ENCODE measurements around the gene DCBLD2. TPM values are rescaled to one million over a fixed set of nuclear protein-coding genes. Genes with fewer than 3 reads are reported as not detected.
"Not testable (repeated sequence)": the region's sequence is repeated elsewhere in the genome, so short reads cannot be mapped to it uniquely, and the experiment has no call there.

DCBLD2 gene
- total and polyA plus RNA-seq, 11 donors, result 10.9 to 76.6 (median 62.0) TPM

GRCh38 chr3:98839846-98840245 lies 61.6 kb downstream of the DCBLD2 start:
- ATAC-seq (no peak), DNase-seq (no peak)
- 90 to 95% (median 93%) methylated on average over 3 of the region's 3 CpGs for WGBS, 4 donors
- TF ChIP-seq CTCF (IDR thresholded peaks at IDR 0.05), result no peak
- H3K4me3 ChIP-seq, result no peak overlapping the region
- no peaks in the 10 kb centered on the region for H3K27me3 ChIP-seq
- no peaks in the 10 kb centered on the region for H3K9me3 ChIP-seq
- intact Hi-C loops (cut with DNase I), result loop anchor here in 1 of 10 donors (10.0 kb wide), 1 partner anchor 55 kb away; no protein-coding TSS in a partner anchor
- H3K27ac ChIP-seq, result no peak overlapping the region
- peaks cover 0 to 16% (median 0%) of the 10 kb centered on the region in 9 donors for H3K36me3 ChIP-seq
- peaks cover 0 to 12% (median 2%) of the 10 kb centered on the region in 12 donors for H3K4me1 ChIP-seq

- H3K36me3 ChIP-seq; DNase-seq; H3K27me3 ChIP-seq; ATAC-seq; intact Hi-C loops (cut with DNase I); H3K4me3 ChIP-seq; H3K27ac ChIP-seq: not testable (repeated sequence)
- peaks cover 0 to 12% (median 0%) of the 10 kb centered on the region in 12 donors for H3K4me1 ChIP-seq
- peaks cover 0 to 29% (median 0%) of the 10 kb centered on the region in 12 donors for H3K9me3 ChIP-seq
- 89 to 97% (median 95%) methylated on average over 5 of the region's 5 CpGs for WGBS, 4 donors
These were observed 70.4 kb downstream of the DCBLD2 start for GRCh38 chr3:98831060-98831459.

GRCh38 chr3:98829246-98829832 lies 72.2 kb downstream of the DCBLD2 start:
- 94 to 100% (median 100%) methylated on average over 1 of the region's 1 CpG for WGBS, 4 donors
- no peaks in the 10 kb centered on the region for H3K36me3 ChIP-seq
- H3K27me3 ChIP-seq, result no peaks in the 10 kb centered on the region
- intact Hi-C loops (cut with DNase I), result loop anchor here in 3 of 10 donors (10.0 kb wide), 2 partner anchors 65 to 345 kb away; no protein-coding TSS in a partner anchor
- peaks cover 0 to 27% (median 5%) of the 10 kb centered on the region in 12 donors for H3K4me1 ChIP-seq
- no peak overlapping the region for H3K4me3 ChIP-seq
- DNase-seq (no peak), ATAC-seq (no peak)
- H3K9me3 ChIP-seq, result peaks cover 0 to 29% (median 0%) of the 10 kb centered on the region in 12 donors
- TF ChIP-seq CTCF (IDR thresholded peaks at IDR 0.05) (no peak), POLR2A (IDR thresholded peaks at IDR 0.05) (no peak)
- no peak overlapping the region for H3K27ac ChIP-seq

- intact Hi-C loops (cut with DNase I), result loop anchor here in 3 of 10 donors (10.0 kb wide), 2 partner anchors 67 to 347 kb away; no protein-coding TSS in a partner anchor
- H3K36me3 ChIP-seq, result peaks cover 0 to 2% (median 0%) of the 10 kb centered on the region in 9 donors
- TF ChIP-seq POLR2A (IDR thresholded peaks at IDR 0.05) (no peak), CTCF (IDR thresholded peaks at IDR 0.05) (no peak)
- 52 to 57% (median 53%) methylated on average over 1 of the region's 1 CpG for WGBS, 4 donors
- no peaks in the 10 kb centered on the region for H3K27me3 ChIP-seq
- H3K4me3 ChIP-seq, result no peak overlapping the region
- DNase-seq, result no peak
- H3K4me1 ChIP-seq, result peaks cover 0 to 27% (median 5%) of the 10 kb centered on the region in 12 donors
- H3K27ac ChIP-seq, result no peak overlapping the region
- ATAC-seq, result no peak
- peaks cover 0 to 29% (median 0%) of the 10 kb centered on the region in 12 donors for H3K9me3 ChIP-seq
These were observed 74.1 kb downstream of the DCBLD2 start for GRCh38 chr3:98827221-98827920.

Measured in heart left ventricle (tissue), 16 donors.